ENCODE results near the gene S100A12.

S100A12 gene

DNA sequence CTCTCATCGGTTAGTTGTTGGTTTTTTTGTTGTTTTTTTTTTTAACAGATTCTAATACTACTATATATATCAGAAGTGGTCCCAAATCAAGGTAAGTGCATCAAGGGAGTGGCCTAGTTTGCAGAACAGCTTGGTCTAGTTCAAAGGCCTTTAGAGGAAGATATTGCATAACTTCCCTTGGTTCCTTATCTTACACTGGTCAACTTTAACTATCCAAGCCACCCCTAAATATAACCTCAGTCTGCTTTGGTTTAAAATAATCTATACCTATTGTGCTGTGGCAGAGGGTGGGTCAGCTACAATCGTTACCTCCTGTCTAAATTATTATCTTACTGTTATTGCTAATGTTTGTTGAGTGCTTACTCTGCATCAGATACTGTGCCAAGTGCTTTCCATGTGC is 6.9 kb downstream of the S100A12 start:
- no peak for DNase-seq (ENCODE audit: low read depth in 3 of 3)

DNA sequence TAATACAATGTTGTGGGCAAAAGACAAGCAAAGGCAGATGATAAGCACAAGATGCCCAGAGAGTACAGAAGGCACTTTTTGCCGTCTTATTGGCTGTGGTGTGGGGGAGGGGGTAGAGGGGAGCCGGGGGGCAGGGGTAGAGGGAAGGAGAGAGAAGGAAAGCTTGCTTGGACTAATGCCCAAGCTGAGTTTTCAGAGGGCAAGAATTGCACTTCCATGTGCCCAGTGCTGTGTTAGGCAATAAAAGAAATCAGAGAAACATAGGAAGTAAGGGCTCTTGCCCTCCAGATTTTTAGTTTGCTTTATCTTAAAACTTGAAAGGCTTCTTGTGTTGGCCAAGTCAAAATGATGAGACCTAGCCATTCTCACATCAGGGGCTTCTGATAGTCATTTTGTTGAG is 8.3 kb downstream of the S100A12 start:
- DNase-seq (ENCODE audit: low read depth in 3 of 3) = no peak

DNA sequence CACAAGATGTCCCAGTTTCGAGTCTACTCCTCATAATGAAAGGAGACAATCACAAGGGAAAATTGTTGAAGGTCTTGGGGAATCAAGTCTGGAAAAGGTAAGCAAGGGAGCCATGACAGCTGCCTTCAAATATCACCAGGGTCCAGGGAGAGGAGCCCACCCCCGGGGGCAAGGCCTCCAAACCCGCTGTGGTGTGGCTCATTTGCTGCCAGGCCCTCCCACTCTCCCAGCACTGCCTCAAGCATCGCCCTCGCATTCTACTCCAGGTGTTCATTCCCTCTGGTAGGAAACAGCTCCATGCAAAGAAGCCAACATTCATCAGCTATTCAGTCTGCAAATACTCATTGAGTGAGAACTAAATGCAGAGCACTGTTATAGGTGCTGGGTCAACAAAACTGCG is 9.2 kb downstream of the S100A12 start:
- no peak for DNase-seq (ENCODE audit: low read depth in 3 of 3)

DNA sequence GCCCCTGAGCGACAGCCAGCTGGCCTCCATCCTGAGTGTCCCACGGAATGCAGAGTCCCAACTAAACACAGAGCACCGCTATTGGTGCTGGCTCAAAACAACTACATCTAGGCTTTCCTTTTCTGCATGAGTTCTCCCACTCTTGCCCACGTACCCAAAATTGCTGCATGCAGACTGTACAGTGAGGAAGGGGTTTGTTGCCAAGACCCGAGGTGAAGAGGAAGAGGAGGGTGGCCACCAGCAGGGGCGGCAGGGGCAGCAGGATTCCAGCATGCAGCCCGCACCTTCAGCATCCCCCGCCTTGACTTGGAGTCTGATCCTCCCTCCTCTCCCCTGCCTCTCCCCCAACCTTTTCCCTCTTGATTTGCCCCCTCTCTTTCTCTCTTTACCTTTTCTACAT is 9.7 kb downstream of the S100A12 start:
- DNase-seq (ENCODE audit: low read depth in 3 of 3) = no peak

DNA sequence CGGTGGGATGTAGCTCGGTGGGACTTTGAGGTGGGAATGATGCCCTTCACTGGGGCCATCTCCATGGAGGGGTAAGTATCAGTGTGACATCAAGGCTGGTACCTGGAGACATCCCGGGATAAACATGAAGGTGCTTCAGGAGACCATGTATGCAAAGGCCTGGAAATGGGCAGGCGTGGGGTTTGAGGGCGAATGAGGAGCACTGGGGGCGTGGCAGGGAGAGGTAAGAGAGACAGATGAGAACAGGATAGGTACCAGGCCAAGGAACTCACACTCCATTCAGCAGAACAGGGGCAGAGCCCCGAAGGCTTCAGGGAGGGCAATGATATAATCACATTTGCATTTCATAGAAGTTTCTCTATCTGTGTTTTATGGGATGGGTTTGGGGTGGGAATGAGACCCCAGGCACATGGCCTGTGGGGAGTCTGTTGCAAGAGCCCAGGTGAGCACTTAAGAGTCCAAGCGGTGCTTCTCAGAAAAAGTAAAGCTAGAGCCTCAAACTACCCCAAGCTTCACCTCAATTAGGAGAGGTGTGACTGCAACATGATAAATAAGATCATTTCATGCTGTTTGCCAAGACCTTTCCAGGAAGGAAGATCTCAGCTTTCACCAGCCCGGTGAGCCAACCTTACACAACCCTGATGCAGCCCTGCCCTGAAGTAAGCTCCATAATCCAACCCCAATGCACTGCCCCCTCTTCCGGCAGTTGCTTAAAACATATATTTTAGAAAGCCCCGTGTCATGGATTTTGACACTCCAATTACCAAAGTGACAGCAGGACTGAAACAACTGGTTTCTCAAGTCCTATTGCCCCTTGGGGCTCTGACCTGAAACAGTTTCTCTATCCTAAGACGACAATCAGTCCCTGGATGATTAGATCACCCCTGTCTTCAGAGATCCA is 10.4 kb downstream of the S100A12 start:
- DNase-seq (ENCODE audit: low read depth in 3 of 3) = no peak

DNA sequence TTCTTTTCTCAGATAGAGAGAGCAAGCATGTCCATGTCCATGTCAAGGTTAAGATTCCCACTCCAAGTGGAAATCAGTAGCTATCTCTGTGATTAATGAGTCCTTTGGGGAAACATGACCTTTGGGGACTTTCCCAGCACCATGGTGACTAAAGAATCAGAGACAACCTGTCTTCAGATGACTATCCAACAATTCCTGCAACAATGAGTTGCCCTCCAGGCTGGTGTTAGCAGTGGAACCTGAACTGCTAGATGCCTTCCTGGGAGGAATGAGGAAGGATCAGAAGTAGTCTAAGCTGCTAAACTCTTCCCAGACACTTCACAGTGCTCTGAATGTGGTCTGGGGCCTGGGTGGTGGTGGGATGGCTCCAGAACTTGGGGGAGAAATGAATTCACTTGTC is 11.3 kb downstream of the S100A12 start:
- no peak for DNase-seq (ENCODE audit: low read depth in 3 of 3)

DNA sequence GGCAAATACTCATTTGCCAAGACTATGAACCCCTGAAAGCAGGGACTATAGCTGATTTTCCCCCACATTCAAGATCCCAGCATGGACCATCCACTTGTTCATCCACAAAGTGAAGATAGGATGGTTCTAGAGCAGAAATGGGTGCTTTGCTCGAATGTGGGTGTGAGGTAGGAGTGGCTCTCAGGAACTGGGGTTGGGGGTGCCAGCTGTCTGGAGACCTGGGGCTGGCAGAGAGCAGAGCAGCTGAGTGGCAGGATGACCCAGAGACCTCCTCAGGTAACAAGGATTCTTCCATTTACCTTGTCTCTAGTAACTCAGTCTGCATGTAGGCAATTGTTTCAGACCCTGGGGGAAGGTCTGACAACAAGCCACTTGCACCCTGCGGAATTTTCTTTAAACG is 11.8 kb downstream of the S100A12 start:
- no peak for DNase-seq (ENCODE audit: low read depth in 3 of 3)

DNA sequence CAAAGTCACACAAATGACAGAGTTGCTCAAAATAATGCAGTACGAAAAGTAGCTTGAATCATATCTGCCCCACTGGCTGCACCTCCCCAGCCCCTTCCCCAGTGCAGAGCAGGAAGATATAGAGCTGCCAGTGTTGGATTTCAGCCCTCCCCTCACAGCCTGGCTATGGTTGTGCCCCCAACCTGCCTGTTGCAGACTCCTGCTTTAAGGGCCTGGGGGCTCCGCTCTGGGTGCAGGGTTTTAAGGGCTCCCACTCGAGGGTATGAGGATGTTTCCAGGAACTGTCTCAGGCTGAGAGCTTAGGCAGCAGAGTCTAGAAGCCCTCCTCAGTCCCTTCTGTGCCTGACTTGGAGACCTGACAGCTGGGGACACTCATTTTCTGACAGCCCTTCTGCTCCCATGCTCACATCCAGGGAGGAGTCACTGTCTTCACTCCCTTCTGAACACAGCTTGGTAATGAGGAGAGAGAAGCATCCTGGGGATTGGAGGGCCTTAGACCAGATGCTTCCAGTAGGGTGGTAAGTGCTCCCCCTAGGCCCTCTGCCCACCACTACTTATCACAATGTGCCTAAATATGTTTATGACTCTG is 13.1 kb downstream of the S100A12 start:
- no peak for DNase-seq (ENCODE audit: low read depth in 3 of 3)

DNA sequence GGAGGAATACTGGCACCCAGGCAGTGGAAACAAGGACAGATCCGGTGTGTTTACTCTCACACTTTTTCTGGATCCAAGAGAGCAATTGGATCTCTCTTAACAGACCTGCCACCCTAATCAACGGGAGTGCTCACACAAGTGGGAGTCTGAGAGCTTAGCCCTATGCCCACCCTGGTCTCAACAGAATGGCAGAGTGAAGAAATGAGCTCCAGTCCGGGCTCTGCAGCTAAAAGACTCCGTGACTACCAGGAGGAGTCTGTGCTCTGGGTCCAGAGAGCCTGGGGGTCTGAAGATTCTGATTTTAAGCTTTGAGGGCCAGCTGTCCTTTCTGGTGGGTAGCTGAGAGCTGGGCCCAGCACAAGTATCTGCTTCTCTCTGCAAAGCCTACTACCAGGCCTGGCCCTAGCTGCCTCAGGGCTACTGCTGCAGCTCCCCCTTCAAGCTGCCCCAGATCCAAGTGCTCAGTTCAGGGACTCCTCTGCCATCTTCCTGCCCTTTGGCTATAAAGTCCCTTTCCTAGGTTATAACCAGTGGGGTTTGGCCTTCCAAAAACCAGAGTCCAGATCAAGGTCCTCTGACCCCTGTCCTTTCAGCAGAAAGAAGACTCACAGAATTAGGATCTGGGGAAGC is 13.8 kb downstream of the S100A12 start:
- DNase-seq (ENCODE audit: low read depth in 3 of 3) = no peak

DNA sequence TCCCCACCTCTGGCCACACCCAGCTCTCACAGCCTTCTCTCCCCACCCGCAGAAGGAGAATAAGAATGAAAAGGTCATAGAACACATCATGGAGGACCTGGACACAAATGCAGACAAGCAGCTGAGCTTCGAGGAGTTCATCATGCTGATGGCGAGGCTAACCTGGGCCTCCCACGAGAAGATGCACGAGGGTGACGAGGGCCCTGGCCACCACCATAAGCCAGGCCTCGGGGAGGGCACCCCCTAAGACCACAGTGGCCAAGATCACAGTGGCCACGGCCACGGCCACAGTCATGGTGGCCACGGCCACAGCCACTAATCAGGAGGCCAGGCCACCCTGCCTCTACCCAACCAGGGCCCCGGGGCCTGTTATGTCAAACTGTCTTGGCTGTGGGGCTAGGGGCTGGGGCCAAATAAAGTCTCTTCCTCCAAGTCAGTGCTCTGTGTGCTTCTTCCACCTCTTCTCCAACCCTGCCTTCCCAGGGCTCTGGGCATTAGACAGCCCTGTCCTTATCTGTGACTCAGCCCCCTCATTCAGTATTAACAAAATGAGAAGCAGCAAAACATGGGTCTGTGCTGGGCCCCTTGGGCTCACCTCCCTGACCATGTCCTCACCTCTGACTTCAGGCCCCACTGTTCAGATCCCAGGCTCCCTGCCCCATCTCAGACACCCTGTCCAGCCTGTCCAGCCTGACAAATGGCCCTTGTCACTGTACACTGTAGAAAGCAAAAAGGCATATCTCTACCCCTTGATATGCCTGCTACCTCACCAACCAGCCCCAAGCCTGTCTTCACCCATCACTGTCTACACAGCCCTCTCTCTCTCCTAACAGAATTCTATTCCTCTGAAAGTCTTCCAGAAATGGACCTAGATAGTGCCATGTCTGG is 14.6 kb downstream of the S100A12 start:
- no peak for DNase-seq (ENCODE audit: low read depth in 3 of 3)

DNA sequence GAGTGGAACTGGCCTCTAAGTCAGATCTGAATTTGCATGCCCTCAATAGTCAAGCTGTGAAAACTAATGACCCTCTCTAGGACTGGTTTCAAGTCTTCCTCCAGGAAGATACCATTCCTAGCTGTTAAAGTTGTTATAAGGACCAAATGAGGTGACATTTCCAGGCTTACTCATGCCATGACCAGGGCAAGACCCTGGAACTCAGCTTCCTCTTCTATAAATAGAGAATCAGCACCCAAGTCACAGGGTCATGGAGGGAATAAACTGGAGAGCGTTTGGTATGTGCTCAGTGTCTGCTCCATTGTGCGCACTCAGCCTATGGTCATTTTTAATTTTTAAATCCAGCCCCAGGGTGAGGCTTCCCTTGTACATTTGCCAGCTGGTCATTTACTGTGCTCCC is 15.2 kb downstream of the S100A12 start:
- DNase-seq (ENCODE audit: low read depth in 3 of 3) = no peak

DNA sequence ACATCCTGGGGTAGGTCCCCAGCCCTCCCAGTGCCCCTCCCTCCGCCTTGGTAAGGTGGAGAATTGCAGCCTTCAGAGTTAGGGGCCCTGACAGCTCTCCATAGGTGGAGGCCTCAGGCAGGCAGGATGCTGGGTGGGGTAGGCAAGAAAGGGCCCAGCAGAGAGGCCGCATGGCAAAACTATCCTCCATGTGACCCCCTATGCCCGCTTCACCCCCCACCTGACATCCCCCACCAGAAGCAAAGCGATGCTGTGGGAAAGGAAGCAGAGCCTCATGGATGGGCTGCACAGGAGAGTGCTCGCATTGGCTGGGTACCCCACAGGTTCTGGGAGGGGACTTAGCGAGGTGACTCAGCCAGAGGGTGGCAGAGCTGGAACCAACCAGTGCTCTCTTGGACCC is 16.2 kb downstream of the S100A12 start:
- DNase-seq (ENCODE audit: low read depth in 3 of 3) = no peak

DNA sequence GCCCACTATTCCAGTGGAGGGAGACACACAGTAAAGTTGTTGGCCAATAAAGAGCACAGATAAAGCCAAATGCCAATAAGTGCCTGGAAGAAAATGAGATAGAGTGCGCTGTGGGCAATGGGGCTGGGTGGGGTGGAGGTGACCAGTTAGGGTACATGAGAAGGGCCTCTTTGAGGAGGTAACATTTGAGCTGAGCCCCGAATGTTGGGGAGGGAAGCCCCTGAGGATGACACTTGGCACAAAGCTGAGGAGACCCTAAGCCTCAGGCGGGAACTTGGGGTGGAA is 16.8 kb downstream of the S100A12 start:
- no peak for DNase-seq (ENCODE audit: low read depth in 3 of 3)

DNA sequence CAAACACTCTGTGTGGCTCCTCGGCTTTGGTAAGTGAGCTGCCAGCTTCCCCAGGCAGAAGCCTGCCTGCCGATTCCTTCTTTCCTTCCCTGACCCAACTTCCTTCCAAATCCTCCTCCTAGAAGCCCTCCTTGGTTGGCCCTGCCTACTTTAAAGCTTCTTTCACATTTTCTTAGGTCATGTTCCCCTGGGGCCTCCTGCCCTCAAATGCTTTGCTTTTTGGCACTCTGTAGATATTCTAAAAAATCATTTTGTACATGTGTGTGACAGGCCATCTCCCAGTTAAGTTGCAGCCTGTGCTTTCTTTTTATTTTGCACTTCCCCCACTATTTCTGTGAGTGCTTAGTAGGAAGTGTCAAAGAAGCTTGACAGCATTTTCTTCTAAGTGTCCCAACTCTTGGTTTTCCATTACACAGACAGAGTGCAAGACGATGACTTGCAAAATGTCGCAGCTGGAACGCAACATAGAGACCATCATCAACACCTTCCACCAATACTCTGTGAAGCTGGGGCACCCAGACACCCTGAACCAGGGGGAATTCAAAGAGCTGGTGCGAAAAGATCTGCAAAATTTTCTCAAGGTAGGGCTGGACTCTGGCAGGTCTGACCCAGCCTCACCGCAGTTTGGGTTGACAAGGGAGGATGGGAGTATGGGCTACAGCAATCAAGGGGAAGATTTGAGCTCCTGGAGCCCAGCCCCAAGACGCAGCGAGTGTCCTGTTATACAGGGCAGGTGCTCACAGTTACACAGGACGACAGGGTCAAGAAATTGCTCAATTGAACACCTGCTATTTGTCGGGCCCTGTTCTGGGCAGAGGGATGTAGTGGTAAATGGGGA is 17.3 kb downstream of the S100A12 start, which contains the start of gene S100A9:
Gene S100A9 (plus strand): TSS at position 2 of the 838 bp plus-strand sequence. CDS start 430 bp downstream, at position 432.
- no peak for DNase-seq (ENCODE audit: low read depth in 3 of 3)

DNA sequence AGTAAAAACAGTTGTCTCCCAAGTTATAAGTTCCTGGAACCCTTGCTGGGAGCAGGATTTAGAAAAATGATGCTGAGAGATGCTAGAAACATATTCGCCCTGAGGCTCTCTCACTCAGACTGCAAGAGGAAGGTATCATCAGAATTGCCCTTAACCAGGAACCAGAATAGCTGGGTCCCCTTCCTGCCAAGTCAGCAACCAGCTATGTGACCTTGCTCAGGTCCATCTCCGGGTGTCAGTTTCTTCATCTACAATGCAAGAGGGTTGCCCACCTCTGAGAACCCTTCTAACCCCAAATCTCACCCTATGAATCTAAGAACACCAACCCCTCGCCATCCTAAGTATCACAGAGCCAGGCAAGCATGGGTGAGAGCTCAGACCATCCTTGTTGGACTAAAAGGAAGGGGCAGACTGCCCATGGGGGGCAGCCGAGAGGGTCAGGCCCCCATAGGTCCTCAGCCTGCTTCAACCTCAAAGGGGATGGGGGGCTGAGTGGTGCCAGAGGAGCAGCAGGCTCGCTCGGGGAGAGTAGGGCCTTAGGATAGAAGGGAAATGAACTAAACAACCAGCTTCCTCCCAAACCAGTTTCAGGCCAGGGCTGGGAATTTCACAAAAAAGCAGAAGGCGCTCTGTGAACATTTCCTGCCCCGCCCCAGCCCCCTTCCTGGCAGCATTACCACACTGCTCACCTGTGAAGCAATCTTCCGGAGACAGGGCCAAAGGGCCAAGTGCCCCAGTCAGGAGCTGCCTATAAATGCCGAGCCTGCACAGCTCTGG is 18.2 kb downstream of the S100A12 start:
- DNase-seq (ENCODE audit: low read depth in 3 of 3) = no peak

DNA sequence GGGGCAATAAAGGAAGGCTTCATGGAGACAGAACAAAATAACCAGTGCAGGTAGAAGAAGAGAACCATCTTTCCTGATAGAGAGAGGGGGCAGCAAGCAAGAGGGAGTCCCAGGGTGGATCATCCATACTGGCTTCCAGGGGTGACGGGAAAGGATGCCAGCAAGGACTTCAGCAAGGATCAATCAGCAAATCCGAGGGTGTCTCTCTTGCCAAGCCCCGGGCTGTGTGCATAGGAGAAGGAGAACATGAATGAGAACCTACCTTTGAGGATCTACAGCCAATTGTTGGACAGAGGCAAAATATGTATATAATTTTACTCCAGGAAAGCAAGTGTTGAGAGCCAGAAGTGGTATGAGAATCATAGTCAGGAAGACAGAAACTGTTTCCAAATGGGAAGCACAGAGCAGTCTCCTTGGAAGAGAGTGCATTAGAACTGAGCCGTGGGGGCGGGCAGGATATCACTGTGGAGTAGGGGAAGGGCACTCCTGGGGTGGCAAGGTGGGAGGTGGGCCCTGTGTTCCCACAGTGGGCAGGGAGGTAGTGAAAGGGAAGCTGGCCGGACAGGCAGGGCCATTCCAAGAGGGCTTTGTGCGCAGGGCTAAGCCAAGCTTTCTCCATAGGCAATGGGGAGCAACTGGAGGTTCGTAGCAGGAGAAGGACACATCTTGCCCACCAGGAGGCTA is 18.9 kb downstream of the S100A12 start:
- no peak for DNase-seq (ENCODE audit: low read depth in 3 of 3)

DNA sequence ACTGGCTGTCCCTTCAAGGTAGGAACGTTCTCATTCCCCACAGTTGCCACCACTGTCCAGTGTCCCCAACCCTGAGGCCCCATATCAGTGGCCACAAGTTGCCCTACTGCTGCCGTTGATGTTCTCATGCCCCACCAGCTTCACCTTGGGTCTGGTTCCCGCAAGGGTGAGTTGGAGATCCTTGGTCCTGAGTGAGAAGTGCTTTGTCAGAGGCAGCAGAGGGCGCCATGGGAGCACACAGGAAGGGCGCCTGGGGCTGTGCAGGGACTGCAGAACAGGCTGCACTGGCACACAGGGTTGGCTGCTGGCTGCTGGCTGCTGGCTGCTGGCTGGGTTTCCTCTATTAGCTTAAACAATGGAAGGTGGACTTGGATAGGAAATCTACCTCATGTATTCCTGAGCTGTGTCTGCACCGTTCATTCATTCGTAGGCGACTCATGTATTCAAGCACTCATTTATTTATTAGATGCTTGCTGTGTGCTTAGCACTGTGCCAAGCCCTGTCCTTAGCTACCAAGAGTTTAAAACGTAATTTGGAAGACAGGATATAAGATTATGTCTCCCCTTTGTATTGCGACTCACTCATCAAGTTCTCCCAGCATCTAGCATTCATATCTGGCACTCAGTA is 19.9 kb downstream of the S100A12 start:
- peak in 2 of 3 experiments; percentile 11 to 36 for DNase-seq (ENCODE audit: low read depth in 3 of 3)

DNA sequence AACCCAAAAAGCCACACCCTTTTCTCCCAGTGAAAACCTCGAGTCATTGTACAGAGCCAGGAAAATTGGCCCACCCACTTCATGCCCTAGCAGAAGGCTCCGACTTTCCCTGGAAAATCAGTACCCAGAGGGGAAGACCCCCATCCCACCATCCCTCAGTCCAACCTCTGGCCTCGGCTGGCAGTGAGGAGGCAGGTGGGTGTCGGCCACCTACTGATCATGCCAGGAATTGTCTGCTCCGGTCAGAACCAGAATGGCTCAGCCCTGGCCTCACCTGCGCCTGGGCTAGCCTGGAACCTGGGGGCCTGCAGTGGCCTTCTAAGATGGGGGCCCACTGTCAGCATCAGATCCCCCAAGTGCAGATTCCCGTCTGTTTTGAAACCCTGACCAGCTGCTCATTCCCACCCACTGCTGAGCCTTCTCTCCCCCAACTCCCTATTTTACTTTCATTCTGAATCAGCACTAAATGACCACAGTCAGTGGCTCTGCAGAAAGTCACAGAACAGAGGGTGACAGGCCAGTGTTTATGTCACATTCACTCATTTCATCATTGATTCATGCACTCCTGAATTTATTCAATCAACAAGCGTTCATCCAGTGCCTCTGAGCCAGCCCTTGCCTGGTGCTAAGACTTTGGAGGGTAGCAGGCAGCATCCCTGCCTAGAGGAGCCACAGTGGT is 20.8 kb downstream of the S100A12 start:
- DNase-seq (ENCODE audit: low read depth in 3 of 3) = no peak

Data from stimulated activated CD4-positive, alpha-beta T cell treated with anti-CD3 and anti-CD28 coated beads, TNF-alpha, amount 100 ng/mL, for 24 hours (primary cell).